Spleen (tissue), 7 donors: ENCODE measurements around the gene CLEC4G.

Experiments used
- CTCF ChIP-seq, 11 experiments: fragments of 200-600 bp in 7 of 11; fragments of 450-650 bp in 4 of 11; sonication (generic) in 4 of 11; IDR thresholded peaks in 8 of 11; conservative IDR thresholded peaks in 3 of 11; 1 replicate in 7 of 11; 2 replicates in 4 of 11; pipeline versions ENCODE4 v1.4.0 to v1.8.0; 2016 to 2021; ENCODE audit warnings: antibody characterized with exemption in 11 of 11, inconsistent platforms in 4 of 11, mild to moderate bottlenecking in 1 of 11
- POLR2A ChIP-seq, 3 donors: fragments of 450-650 bp; IDR thresholded peaks; one replicate each; pipeline ENCODE4 v1.5.1; 2017; ENCODE audit warnings: antibody characterized with exemption in 3 of 3, mild to moderate bottlenecking in 1 of 3
- POLR2AphosphoS5 ChIP-seq, 3 donors: sonication (generic); formaldehyde crosslinking; IDR thresholded peaks; one replicate each; pipeline ENCODE4 v1.5.1; 2017; ENCODE audit warnings: antibody characterized with exemption in 3 of 3
- donor health status: DM: no; HTN: no; CAD: no; lungs with moderate emphysema.
- donor health status: DM: no; HTN: no; CAD: no.
- donor health status: DM: no; HTN: no; CAD: no.

- TF ChIP-seq POLR2A (IDR thresholded peaks at IDR 0.05) (no peak), POLR2AphosphoS5 (IDR thresholded peaks at IDR 0.05) (no peak), CTCF (IDR thresholded peaks at IDR 0.05 in 8 of 11, conservative IDR thresholded peaks at IDR 0.05 in 3 of 11) (no peak)
Measured at GRCh38 chr19:7710616-7711015, 21.3 kb downstream of the CLEC4G start.
